Lower leg skin (tissue), 4 donors: Measurements from ENCODE around the gene GAREM1. TPM values are rescaled to one million over a fixed set of nuclear protein-coding genes. Genes with fewer than 3 reads are reported as not detected.

ENCODE experiments used
- DNase-seq, 2 donors: peaks; one replicate each; pipeline ENCODE4 v3.0.0-alpha.2; 2019; ENCODE audit warnings: low spot score in 2 of 2
- H3K4me3 ChIP-seq: fragments of 200-600 bp; sonication (generic); 2 replicates; pipeline ENCODE4 v1.5.1; 2017; ENCODE audit warnings: mild to moderate bottlenecking, low read depth; ENCODE audit not compliant: poor library complexity, severe bottlenecking
- POLR2A ChIP-seq, 2 donors: fragments of 450-650 bp; IDR thresholded peaks; one replicate each; pipeline ENCODE4 v1.6.1; 2016 to 2017; ENCODE audit warnings: antibody characterized with exemption in 2 of 2, mild to moderate bottlenecking in 1 of 2, moderate library complexity in 1 of 2
- whole genome bisulfite sequencing, 2 donors: methylation state at CpG; one replicate each; pipeline ENCODE4 v1.1.5; 2018; 5-methylcytosine and 5-hydroxymethylcytosine counted together
- intact Hi-C: fragments of 100-400 bp; cut with DNase I; formaldehyde crosslinking; loops from one replicate; pipeline ENCODE4 v1.15.0; 2023; ENCODE audit warnings: low total_unique reads
- total RNA-seq, 4 donors: library from RNA; depleted of rRNA; stranded (reverse); fragments of >200 nt; gene quantifications; one replicate each; pipeline ENCODE4 v1.1.0, GENCODE V29; 2016
- TF ChIP-seq, protein P1 (sequence below), 3 donors: fragments of 450-650 bp; IDR thresholded peaks; one replicate each; pipeline ENCODE4 v1.5.1; 2016; ENCODE audit warnings: antibody characterized with exemption in 3 of 3, mild to moderate bottlenecking in 3 of 3, moderate library complexity in 2 of 3

GAREM1 gene
- total RNA-seq, 4 donors from 2014 or later = 41.1 to 70.9 (median 49.6) TPM

DNA sequence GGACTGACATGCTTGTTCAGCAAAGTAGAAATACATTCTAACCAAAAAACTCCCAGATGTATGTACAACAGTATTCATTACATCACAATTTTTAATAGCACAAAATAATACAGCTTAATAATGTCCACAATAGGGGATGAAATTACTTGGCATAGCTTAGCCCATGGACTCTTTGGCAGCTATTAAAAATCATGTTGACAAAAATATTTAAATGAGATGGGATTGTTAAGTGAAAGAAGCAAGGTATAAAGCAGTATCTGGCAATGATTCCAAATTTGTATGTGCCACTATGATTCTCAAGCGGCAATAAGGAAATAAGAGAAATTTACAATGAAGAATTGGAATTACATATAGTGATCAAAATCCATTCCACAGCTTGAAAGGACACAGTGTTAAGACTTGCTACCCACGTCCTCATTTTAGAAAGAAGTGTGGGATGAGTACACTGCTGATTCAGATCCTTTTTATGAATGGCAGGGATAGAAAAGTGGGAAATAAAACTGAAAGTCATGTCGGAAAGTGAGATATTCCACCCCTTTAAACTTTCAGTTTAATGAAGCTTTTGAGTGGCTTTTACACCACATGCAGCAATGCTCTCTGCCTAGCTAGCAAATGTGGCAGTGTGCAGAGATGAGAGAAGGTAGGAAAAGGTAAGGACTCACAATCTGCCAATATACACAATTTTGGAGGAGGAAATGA, 2.4 kb downstream of the GAREM1 start:
- intact Hi-C loops = no loop called here
- 35 to 36% methylated on average over 3 of the region's 3 CpGs for WGBS, 2 donors
- no peak for TF ChIP-seq POLR2A (IDR thresholded peaks at IDR 0.05)
- TF ChIP-seq, protein P1, sequence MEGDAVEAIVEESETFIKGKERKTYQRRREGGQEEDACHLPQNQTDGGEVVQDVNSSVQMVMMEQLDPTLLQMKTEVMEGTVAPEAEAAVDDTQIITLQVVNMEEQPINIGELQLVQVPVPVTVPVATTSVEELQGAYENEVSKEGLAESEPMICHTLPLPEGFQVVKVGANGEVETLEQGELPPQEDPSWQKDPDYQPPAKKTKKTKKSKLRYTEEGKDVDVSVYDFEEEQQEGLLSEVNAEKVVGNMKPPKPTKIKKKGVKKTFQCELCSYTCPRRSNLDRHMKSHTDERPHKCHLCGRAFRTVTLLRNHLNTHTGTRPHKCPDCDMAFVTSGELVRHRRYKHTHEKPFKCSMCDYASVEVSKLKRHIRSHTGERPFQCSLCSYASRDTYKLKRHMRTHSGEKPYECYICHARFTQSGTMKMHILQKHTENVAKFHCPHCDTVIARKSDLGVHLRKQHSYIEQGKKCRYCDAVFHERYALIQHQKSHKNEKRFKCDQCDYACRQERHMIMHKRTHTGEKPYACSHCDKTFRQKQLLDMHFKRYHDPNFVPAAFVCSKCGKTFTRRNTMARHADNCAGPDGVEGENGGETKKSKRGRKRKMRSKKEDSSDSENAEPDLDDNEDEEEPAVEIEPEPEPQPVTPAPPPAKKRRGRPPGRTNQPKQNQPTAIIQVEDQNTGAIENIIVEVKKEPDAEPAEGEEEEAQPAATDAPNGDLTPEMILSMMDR (IDR thresholded peaks at IDR 0.05) = no peak
- no peak for DNase-seq
- no peak overlapping the region for H3K4me3 ChIP-seq

DNA sequence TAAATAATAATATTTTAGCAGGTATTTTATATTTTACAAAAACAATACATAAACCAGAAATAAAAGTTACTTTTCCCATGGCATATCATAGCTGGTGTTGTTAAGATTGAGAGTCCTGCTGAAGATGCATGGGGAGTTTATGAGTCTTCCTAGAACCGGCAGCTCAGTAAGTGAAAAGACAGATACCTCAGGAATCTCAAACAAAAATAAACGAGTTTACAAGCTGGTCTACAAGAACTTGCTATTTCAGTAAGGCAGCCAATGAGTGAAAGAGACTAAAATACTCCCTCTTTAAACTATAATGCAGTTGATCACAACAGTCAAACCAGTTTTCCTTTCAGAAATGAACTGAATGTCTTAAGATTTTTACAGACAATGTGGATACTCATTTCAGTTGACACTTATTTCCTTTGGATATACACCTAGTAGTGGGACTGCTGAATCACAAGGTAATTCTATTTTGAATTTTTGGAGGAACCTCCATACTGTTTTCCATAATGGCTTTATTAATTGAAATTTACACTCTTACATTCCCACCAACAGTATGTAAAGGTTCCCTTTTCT, 8.9 kb downstream of the GAREM1 start:
- WGBS, 2 donors = 77 to 81% methylated on average over 2 of the region's 2 CpGs
- intact Hi-C loops = no loop called here
- no peak for TF ChIP-seq POLR2A (IDR thresholded peaks at IDR 0.05)
- TF ChIP-seq, protein P1 (IDR thresholded peaks at IDR 0.05) = no peak
- H3K4me3 ChIP-seq = no peak overlapping the region
- DNase-seq = no peak

DNA sequence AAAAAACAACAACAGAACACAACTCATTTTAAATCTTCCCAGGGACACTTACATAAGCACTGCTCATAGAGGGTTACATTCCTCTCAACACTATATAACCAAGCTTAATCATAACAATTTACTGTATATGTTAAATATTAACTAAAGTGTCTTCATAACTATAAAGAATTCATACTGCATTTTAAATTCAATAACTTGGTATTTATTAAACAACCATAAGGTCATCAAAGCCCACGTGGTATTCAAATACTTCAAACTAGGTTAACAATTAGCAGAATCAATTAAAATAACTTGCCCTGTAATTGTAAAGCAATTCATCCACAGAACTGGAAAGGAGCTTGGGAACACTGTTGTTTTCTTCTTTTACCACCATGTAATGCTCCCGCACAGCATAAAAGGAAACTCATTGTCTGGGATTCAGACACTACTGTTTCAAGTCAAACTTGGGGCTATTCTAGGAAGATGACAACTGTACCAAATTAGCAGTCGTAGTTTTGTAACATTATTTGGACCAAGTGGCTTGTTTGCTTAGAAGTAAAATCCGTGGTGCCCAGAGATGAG, 10.4 kb downstream of the GAREM1 start:
- DNase-seq = no peak
- no peak overlapping the region for H3K4me3 ChIP-seq
- no peak for TF ChIP-seq POLR2A (IDR thresholded peaks at IDR 0.05)
- TF ChIP-seq, protein P1 (IDR thresholded peaks at IDR 0.05) = no peak
- intact Hi-C loops = no loop called here
- 71 to 82% methylated on average over 4 of the region's 4 CpGs for WGBS, 2 donors

DNA sequence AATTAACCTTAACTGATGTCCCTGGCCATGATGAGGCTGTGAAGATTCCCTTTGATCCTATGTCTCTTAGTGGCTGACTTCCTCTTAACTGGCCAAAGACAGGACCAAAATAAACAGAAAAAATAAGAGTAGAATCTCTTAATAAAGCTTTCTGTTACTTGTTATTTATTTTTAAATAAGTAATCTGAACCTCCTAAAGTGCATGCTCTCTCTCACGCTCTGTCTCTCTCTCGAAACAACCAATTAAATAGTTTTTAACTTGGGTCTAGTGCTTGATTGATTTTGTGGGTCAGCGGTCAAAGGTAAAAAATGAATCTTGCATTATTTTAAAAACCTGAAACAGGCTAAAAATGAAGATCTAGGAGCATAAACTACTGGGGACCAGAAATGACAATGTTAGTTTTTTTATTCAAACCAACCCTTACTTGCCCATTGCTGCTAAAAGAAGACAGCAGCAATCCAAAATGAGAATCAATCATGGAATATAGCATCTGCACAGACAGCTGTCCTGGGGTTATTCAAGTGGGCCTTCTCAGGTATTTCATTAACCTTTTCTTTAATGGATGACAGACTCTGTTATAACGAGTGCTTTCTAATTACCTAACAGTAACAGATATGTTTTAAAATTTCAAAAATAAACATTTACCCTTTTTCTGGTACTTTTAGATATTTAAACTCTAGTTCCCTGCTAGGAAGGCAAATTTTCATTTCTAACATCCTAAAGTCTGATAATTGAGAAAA, 11.2 kb downstream of the GAREM1 start:
- WGBS, 2 donors = 94 to 98% methylated on average over 4 of the region's 4 CpGs
- intact Hi-C loops = no loop called here
- no peak overlapping the region for H3K4me3 ChIP-seq
- DNase-seq = no peak
- TF ChIP-seq POLR2A (IDR thresholded peaks at IDR 0.05) = no peak
- TF ChIP-seq, protein P1 (IDR thresholded peaks at IDR 0.05) = no peak

DNA sequence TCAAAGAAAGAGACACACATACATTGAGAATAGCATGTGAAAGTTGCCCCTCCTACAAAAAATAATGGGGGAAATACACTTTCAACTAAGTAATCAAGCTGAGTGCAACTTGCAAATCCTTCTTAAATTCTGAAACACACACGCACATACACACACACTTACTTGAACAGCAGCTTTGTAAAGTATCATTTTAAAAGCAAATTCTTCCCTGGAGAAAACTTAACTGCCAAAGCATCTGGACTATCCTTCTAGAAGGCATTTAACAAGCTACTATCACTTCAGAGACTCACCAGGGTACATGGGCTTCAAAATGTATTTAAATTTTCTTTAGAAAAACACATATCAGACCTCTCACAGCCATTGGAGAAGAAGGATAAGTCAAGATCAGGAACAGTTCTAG, 15.3 kb downstream of the GAREM1 start:
- no peak for DNase-seq
- 47 to 55% methylated on average over 1 of the region's 1 CpG for WGBS, 2 donors
- intact Hi-C loops = no loop called here

More for the DNA sequence above, 15.3 kb downstream of the GAREM1 start:
- no peak overlapping the region for H3K4me3 ChIP-seq
- no peak for TF ChIP-seq POLR2A (IDR thresholded peaks at IDR 0.05)
- TF ChIP-seq, protein P1 (IDR thresholded peaks at IDR 0.05) = no peak
